Retinal pigment epithelial cell (primary cell): Measurements from ENCODE around the gene DST.

Source experiments
- DNase-seq: peaks from one replicate; pipeline ENCODE4 v3.0.0-alpha.2; 2010; ENCODE audit warnings: low read depth
- H3K4me3 ChIP-seq: 2 replicates; pipeline ENCODE4 v1.5.1; 2011; ENCODE audit warnings: mild to moderate bottlenecking, low read length, control low read depth, moderate library complexity
- TF ChIP-seq, protein P1 (sequence below): conservative IDR thresholded peaks from 2 replicates; pipeline ENCODE4 v1.5.1; 2011; ENCODE audit warnings: low read depth, low read length, control low read depth, inconsistent platforms

Gene DST

GRCh38 chr6:56430629-56431600, 211.8 kb downstream of the DST start:
- TF ChIP-seq, protein P1, sequence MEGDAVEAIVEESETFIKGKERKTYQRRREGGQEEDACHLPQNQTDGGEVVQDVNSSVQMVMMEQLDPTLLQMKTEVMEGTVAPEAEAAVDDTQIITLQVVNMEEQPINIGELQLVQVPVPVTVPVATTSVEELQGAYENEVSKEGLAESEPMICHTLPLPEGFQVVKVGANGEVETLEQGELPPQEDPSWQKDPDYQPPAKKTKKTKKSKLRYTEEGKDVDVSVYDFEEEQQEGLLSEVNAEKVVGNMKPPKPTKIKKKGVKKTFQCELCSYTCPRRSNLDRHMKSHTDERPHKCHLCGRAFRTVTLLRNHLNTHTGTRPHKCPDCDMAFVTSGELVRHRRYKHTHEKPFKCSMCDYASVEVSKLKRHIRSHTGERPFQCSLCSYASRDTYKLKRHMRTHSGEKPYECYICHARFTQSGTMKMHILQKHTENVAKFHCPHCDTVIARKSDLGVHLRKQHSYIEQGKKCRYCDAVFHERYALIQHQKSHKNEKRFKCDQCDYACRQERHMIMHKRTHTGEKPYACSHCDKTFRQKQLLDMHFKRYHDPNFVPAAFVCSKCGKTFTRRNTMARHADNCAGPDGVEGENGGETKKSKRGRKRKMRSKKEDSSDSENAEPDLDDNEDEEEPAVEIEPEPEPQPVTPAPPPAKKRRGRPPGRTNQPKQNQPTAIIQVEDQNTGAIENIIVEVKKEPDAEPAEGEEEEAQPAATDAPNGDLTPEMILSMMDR, result no peak
- DNase-seq, result no peak

DNA sequence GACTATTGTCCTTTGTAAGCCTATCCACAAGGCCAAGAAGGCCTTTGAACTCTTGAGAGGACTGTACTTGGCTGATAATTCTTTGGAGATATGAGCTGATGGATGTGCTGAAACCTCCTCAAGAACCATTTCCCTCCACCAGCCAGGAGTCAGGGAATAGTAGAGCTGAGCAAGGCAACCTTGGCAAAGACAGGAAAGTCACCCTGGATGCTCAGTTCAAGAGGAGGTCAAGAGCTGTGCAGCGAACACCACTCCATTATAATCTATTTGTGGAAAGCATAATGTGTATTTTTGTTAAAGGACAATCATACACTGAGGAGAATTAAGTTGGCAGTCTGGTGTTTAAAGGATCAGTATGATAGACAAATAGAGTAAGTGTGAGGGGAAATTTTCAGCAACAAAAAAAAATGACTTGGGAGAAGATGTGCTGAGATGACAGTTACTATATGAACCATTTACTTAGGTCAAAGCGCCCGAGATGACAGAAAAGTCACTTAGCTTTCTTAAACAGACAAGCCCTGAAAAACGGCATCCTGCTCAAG, 218.1 kb downstream of the DST start:
- TF ChIP-seq, protein P1, result no peak
- no peak overlapping the region for H3K4me3 ChIP-seq
- no peak for DNase-seq

More at GRCh38 chr6:56430629-56431600, 211.8 kb downstream of the DST start:
- no peak overlapping the region for H3K4me3 ChIP-seq

DNA sequence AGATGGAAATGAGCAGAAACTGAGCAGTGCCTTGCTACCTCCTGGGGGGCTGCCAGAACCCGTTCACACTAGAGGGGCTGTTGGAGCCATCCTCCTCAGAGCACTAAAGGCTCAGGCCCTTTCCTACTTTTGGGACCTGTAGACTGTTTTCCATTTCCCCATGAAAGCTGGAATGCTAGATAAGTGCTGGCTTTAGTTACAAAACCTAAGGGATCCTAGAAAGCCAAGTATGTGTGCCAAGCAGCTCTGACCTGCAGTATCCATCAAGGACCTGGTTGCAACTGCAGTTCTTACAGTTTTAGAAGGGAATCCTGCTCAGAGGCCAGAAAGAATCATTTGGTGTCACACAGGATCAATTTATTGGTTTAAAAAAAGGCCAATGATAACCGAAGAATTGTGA, 218.6 kb downstream of the DST start:
- TF ChIP-seq, protein P1, result no peak

DNA sequence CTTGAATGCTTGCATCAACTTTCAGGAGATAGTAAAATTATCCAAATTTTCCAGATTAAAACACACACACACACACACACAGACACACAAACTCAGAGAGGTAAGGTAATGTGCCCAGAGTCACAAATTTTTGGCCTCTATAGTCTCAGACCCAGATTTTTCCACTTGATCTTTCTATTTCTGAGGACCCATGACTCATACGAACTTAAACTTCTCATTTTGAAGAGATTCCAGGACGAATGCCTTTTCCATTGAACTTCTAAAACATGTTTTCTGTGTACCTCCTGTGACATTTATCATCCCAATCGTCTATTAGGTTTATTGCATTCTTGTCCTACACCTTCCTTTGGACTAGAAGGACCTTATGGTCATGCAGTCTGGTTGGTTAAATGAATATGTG, 222.4 kb downstream of the DST start:
- TF ChIP-seq, protein P1, result no peak
- no peak for DNase-seq
- no peak overlapping the region for H3K4me3 ChIP-seq

More for the DNA sequence above, 218.6 kb downstream of the DST start:
- H3K4me3 ChIP-seq, result no peak overlapping the region
- no peak for DNase-seq

DNA sequence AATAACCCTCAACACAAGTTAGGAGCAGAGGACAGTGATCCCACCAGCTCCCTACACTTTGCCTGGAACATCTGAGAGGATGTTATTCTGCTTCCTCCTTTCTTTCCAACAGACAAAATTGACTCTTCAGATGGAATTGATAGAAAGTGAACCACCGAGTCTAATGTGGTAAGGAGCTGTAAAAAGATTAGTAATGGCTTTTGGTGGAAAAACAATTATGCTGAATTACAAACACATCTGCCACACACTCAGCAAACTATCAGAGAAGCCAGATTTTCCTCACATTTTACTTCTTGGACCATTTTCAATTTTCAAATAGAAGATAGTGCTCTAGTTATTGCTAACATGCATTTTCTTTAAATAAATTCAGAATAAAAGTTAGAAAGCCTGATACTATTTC, 223.5 kb downstream of the DST start:
- no peak for DNase-seq
- TF ChIP-seq, protein P1, result no peak
- H3K4me3 ChIP-seq, result no peak overlapping the region

- DNase-seq, result no peak
- no peak overlapping the region for H3K4me3 ChIP-seq
- TF ChIP-seq, protein P1, result no peak
Observed at GRCh38 chr6:56417823-56418222, 224.9 kb downstream of the DST start.
